K562 (cell line): Measurements from ENCODE around the gene CYS1. TPM values are rescaled to one million over a fixed set of nuclear protein-coding genes. Genes with fewer than 3 reads are reported as not detected.

Experiments
- ATAC-seq: fragments of 200-7000 bp; cut with Tn5 transposase; 3 replicates; pipeline ENCODE4 v1.9.1; 2020; ENCODE audit warnings: moderate library complexity
- BruUV-seq: library from RNA; stranded (reverse); fragments of 400-500 nt; replicated peaks from 2 replicates; lab custom pipeline; 2021; lab: Mats Ljungman, UMichigan
- CTCF ChIA-PET: fragments of 300-600 bp; formaldehyde crosslinking; extraction: SDS; loops from one replicate; lab custom pipeline; 2021; ENCODE audit warnings: low intra/inter-chr PET ratio; lab: Yijun Ruan, JAX
- POLR2A ChIA-PET: fragments of 300-600, 350-650 bp; sonication (Branson Sonifier 250); formaldehyde crosslinking; extraction: SDS; loops from one replicate; lab custom pipeline; 2021; ENCODE audit warnings: antibody characterized with exemption, inconsistent platforms; lab: Yijun Ruan, JAX
- DNase-seq, 4 experiments: peaks; one replicate each; pipeline versions ENCODE4 v3.0.0 to v3.0.0-alpha.2; 2011 to 2018; ENCODE audit warnings: low spot score in 3 of 4, mixed read lengths in 3 of 4; ENCODE audit errors: extremely low read depth in 1 of 4
- FAIRE-seq: peaks from 2 replicates; lab custom pipeline; 2011; peaks lifted over from hg19 to GRCh38; lab: Jason Lieb, UNC
- H2AFZ ChIP-seq: 2 replicates; pipeline ENCODE4 v1.6.0; 2011; ENCODE audit warnings: low read depth, low read length, control low read depth, inconsistent platforms
- H3K27ac ChIP-seq: fragments of 200-600 bp; 3 replicates; pipeline ENCODE4 v1.8.0; 2011; ENCODE audit warnings: low read depth, mild to moderate bottlenecking, control low read depth, inconsistent platforms, low read length, moderate library complexity, mixed read lengths; ENCODE audit errors: extremely low read depth
- H3K27me3 ChIP-seq, 2 experiments: fragments of 300-600 bp in 1 of 2; 2 replicates in 1 of 2; 3 replicates in 1 of 2; pipeline versions ENCODE4 v1.6.0 to v1.8.0; 2011; ENCODE audit warnings: inconsistent platforms in 2 of 2, low read length in 2 of 2, mild to moderate bottlenecking in 1 of 2, mixed read lengths in 1 of 2, moderate library complexity in 1 of 2; ENCODE audit not compliant: control insufficient read depth in 2 of 2, insufficient read depth in 2 of 2
- H3K36me3 ChIP-seq: fragments of 300-600 bp; 3 replicates; pipeline ENCODE4 v1.8.0; 2011; ENCODE audit warnings: mild to moderate bottlenecking, low read length, inconsistent platforms; ENCODE audit not compliant: control insufficient read depth, insufficient read depth
- H3K4me1 ChIP-seq, 2 experiments: fragments of 200-600 bp in 1 of 2; replicated peaks in 1 of 2; 2 replicates in 1 of 2; 3 replicates in 1 of 2; pipeline versions ENCODE4 v1.5.1 to v1.8.0; 2011; ENCODE audit warnings: inconsistent platforms in 2 of 2, low read length in 2 of 2, mild to moderate bottlenecking in 1 of 2, mixed read lengths in 1 of 2, moderate library complexity in 1 of 2; ENCODE audit not compliant: control insufficient read depth in 2 of 2, insufficient read depth in 2 of 2
- H3K4me2 ChIP-seq: 2 replicates; pipeline ENCODE4 v1.6.1; 2011; ENCODE audit warnings: low read length, control low read depth, inconsistent platforms, mixed read lengths; ENCODE audit not compliant: insufficient read depth
- H3K4me3 ChIP-seq: fragments of 200-600 bp; sonication (generic), shearing (Covaris generic); 2 replicates; pipeline ENCODE4 v1.5.1; 2016; ENCODE audit warnings: control low read depth, inconsistent platforms
- H3K79me2 ChIP-seq: fragments of 200-600 bp; 3 replicates; pipeline ENCODE4 v1.8.0; 2011; ENCODE audit warnings: low read length, inconsistent platforms; ENCODE audit not compliant: control insufficient read depth, insufficient read depth
- H3K9ac ChIP-seq, 2 experiments: 2 replicates each; pipeline versions ENCODE4 v1.6.0 to v1.6.1; 2011; ENCODE audit warnings: low read depth in 2 of 2, low read length in 2 of 2, control low read depth in 1 of 2, inconsistent platforms in 1 of 2, mild to moderate bottlenecking in 1 of 2, mixed read lengths in 1 of 2; ENCODE audit not compliant: insufficient read depth in 1 of 2
- H3K9me1 ChIP-seq: one replicate; pipeline ENCODE4 v1.6.0; 2011; ENCODE audit warnings: inconsistent platforms, mild to moderate bottlenecking, low read length, moderate library complexity; ENCODE audit not compliant: control insufficient read depth, insufficient read depth
- H3K9me3 ChIP-seq: replicated peaks from 2 replicates; pipeline ENCODE4 v1.5.1; 2011; ENCODE audit warnings: low read depth, low read length, inconsistent platforms; ENCODE audit not compliant: control insufficient read depth, insufficient read depth
- H4K20me1 ChIP-seq: replicated peaks from 2 replicates; pipeline ENCODE4 v1.6.1; 2011; ENCODE audit warnings: low read length, inconsistent platforms, mixed read lengths; ENCODE audit not compliant: control insufficient read depth, insufficient read depth
- GTF2A2 ChIP-seq: IDR thresholded peaks from 2 replicates; pipeline ENCODE4 v1.6.1; 2016; ENCODE audit warnings: mild to moderate bottlenecking, missing genetic modification characterization, missing compliant biosample characterization
- JUNB ChIP-seq: fragments of 450-650 bp; formaldehyde crosslinking; conservative IDR thresholded peaks from 2 replicates; pipeline ENCODE4 v1.4.0; 2020; ENCODE audit warnings: mild to moderate bottlenecking
- ZBTB9 ChIP-seq: fragments of 450-650 bp; formaldehyde crosslinking; IDR thresholded peaks from 2 replicates; pipeline ENCODE4 v1.4.0; 2020; ENCODE audit warnings: mild to moderate bottlenecking, moderate library complexity
- ZNF347 ChIP-seq: fragments of 450-650 bp; formaldehyde crosslinking; IDR thresholded peaks from 2 replicates; pipeline ENCODE4 v1.4.0; 2020; ENCODE audit warnings: low read depth, mild to moderate bottlenecking, moderate library complexity
- ZNF695 ChIP-seq: fragments of 450-650 bp; formaldehyde crosslinking; IDR thresholded peaks from 2 replicates; pipeline ENCODE4 v1.4.0; 2020; ENCODE audit warnings: mild to moderate bottlenecking, moderate library complexity
- WGBS: fragments of 100-300 bp; shearing (Covaris generic); methylation state at CpG from one replicate; pipeline ENCODE4 v1.1.6; 2016; ENCODE audit warnings: low coverage, mixed read lengths; ENCODE audit not compliant: insufficient coverage; ENCODE audit errors: missing lambda C conversion rate; 5-methylcytosine and 5-hydroxymethylcytosine counted together
- in situ Hi-C: fragments of 300-500 bp; cut with MboI; formaldehyde crosslinking; loops from 4 replicates; pipeline ENCODE4 v1.15.0; 2018; ENCODE audit warnings: inconsistent platforms, mixed read lengths
- intact Hi-C: fragments of 100-400 bp; cut with micrococcal nuclease; formaldehyde crosslinking; loops from 2 replicates; pipeline ENCODE4 v1.14.2; 2022
- polyA plus RNA-seq, 8 experiments: library from polyadenylated mRNA; depleted of rRNA in 4 of 8; stranded (reverse) in 5 of 8; unstranded in 3 of 8; fragments of >200 nt; fragmentation: Nextera tagmentation in 2 of 8; fragmentation: Illumina TruSeq in 1 of 8; extraction: Ambion mirVana in 2 of 8; extraction: Trizol in 1 of 8; gene quantifications; 2 replicates each; pipeline versions ENCODE4 v1.2.1 to v1.2.3, GENCODE V29; 2011 to 2014; ENCODE audit warnings: inconsistent platforms in 1 of 8, missing spikeins in 1 of 8
- total RNA-seq, 7 experiments: library from RNA; depleted of rRNA in 6 of 7; stranded (reverse); fragments of >200 nt in 6 of 7; fragmentation: Illumina TruSeq in 2 of 7; extraction: Trizol in 2 of 7; gene quantifications; 2 replicates each; pipeline versions ENCODE4 v1.2.1 to v1.2.3, GENCODE V29; 2011 to 2021; ENCODE audit warnings: low replicate concordance in 1 of 7
- TF ChIP-seq, protein P1 (sequence below), 2 experiments: fragments of 450-650 bp in 1 of 2; IDR thresholded peaks; 2 replicates each; pipeline ENCODE4 v1.6.1; 2011 to 2017; ENCODE audit warnings: low read depth in 2 of 2, antibody characterized with exemption in 1 of 2, borderline replicate concordance in 1 of 2, low read length in 1 of 2, mild to moderate bottlenecking in 1 of 2, mixed read lengths in 1 of 2; ENCODE audit not compliant: control insufficient read depth in 1 of 2

CYS1 gene
- total and polyA plus RNA-seq, 9 of the 15 experiments (the other 6 are each of a cell fraction or from before 2014, with no cell fraction given), result 0.11 to 0.13 TPM; not detected in 7

DNA sequence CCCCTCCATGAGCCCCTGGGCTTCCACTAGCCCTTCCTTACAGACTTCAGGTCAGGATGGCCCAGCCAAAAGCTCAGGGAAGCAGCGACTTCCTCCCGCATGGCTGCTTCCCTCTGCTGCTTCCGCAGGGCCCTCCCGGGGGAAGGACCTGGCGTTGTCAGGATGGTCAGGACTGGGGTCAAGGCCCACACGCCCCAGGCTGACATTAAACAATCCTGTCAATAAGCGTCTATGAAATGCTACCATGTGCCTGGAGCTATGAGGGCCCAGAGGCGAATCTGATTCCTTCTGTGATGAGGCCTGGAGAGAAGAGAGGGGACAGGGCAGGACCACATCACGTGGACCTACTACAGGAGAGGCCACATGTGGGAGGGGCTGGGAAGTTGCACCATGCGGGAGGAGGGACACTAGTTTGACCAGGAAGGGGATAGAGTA lies 17.3 kb downstream of the CYS1 start:
- H3K36me3 ChIP-seq, result no peaks in the 10 kb centered on the region
- 70% methylated on average over 10 of the region's 10 CpGs for WGBS
- ATAC-seq, result no peak

More for the DNA sequence above, 17.3 kb downstream of the CYS1 start:
- DNase-seq, result peak in 1 of 4 experiments; percentile 12
- H3K9me3 ChIP-seq, result peaks cover 1% of the 10 kb centered on the region; the same call in 1 of the 2 replicates
- no peaks in the 10 kb centered on the region for H3K79me2 ChIP-seq
- ChIA-PET CTCF (no interaction called here), POLR2A (no interaction called here)
- no peak overlapping the region for H3K4me3 ChIP-seq
- no peaks in the 10 kb centered on the region for H3K9me1 ChIP-seq
- H3K27ac ChIP-seq, result no peak overlapping the region
- H3K4me2 ChIP-seq, result no peak overlapping the region
- peaks cover 2 to 38% of the 10 kb centered on the region in 2 experiments for H3K4me1 ChIP-seq
- H3K27me3 ChIP-seq, result no peaks in the 10 kb centered on the region
- no peak overlapping the region for H3K9ac ChIP-seq
- H4K20me1 ChIP-seq, result no peaks in the 10 kb centered on the region
- H2AFZ ChIP-seq, result no peak overlapping the region
- no peak for FAIRE-seq
- intact Hi-C loops, result no loop called here
- TF ChIP-seq, protein P1, sequence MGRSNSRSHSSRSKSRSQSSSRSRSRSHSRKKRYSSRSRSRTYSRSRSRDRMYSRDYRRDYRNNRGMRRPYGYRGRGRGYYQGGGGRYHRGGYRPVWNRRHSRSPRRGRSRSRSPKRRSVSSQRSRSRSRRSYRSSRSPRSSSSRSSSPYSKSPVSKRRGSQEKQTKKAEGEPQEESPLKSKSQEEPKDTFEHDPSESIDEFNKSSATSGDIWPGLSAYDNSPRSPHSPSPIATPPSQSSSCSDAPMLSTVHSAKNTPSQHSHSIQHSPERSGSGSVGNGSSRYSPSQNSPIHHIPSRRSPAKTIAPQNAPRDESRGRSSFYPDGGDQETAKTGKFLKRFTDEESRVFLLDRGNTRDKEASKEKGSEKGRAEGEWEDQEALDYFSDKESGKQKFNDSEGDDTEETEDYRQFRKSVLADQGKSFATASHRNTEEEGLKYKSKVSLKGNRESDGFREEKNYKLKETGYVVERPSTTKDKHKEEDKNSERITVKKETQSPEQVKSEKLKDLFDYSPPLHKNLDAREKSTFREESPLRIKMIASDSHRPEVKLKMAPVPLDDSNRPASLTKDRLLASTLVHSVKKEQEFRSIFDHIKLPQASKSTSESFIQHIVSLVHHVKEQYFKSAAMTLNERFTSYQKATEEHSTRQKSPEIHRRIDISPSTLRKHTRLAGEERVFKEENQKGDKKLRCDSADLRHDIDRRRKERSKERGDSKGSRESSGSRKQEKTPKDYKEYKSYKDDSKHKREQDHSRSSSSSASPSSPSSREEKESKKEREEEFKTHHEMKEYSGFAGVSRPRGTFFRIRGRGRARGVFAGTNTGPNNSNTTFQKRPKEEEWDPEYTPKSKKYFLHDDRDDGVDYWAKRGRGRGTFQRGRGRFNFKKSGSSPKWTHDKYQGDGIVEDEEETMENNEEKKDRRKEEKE (IDR thresholded peaks at IDR 0.05; ENCODE audit: borderline replicate concordance in 1 of 2, control insufficient read depth in 1 of 2, low read depth in 2 of 2, low read length in 1 of 2), result no peak
- no peak for TF ChIP-seq ZNF347 (CRISPR knock-in tag)
- no peak for TF ChIP-seq JUNB
- peak; percentile 62; the same call in 1 of the 2 replicates for TF ChIP-seq ZBTB9 (CRISPR knock-in tag)
- no peak for TF ChIP-seq GTF2A2
- TF ChIP-seq ZNF695 (CRISPR knock-in tag), result no peak
- TF ChIP-seq, all 486 proteins: peak for 1
- no TSS peak for BruUV-seq
- in situ Hi-C loops, result no loop called here
